GM13976 (cell line): ENCODE measurements around the gene PLCH2.
"Not testable (repeated sequence)": the region's sequence is repeated elsewhere in the genome, so short reads cannot be mapped to it uniquely, and the experiment has no call there.

Experiments
- DNase-seq: peaks from one replicate; pipeline ENCODE4 v3.0.0; 2012; ENCODE audit warnings: low spot score
- CTCF ChIP-seq: IDR thresholded peaks from 2 replicates; pipeline ENCODE4 v1.5.1; 2012; ENCODE audit warnings: borderline replicate concordance, mild to moderate bottlenecking; ENCODE audit not compliant: insufficient read depth; ENCODE audit errors: extremely low read depth, missing control alignments, control extremely low read depth
- in situ Hi-C: fragments of 300-500 bp; cut with MboI; formaldehyde crosslinking; loops from one replicate; pipeline ENCODE4 v1.12.0; 2022; ENCODE audit warnings: low sequenced_read_pairs, mixed read lengths, inconsistent platforms; ENCODE audit not compliant: unreplicated experiment

PLCH2 gene

GRCh38 chr1:2545754-2546514 lies 69.8 kb downstream of the PLCH2 start:
- TF ChIP-seq CTCF: no peak
- in situ Hi-C loops: loop anchor here (25.0 kb wide), 1 partner anchor 134 kb away; the partner anchor contains the start of gene PEX10
- peak; percentile 98 for DNase-seq

DNA sequence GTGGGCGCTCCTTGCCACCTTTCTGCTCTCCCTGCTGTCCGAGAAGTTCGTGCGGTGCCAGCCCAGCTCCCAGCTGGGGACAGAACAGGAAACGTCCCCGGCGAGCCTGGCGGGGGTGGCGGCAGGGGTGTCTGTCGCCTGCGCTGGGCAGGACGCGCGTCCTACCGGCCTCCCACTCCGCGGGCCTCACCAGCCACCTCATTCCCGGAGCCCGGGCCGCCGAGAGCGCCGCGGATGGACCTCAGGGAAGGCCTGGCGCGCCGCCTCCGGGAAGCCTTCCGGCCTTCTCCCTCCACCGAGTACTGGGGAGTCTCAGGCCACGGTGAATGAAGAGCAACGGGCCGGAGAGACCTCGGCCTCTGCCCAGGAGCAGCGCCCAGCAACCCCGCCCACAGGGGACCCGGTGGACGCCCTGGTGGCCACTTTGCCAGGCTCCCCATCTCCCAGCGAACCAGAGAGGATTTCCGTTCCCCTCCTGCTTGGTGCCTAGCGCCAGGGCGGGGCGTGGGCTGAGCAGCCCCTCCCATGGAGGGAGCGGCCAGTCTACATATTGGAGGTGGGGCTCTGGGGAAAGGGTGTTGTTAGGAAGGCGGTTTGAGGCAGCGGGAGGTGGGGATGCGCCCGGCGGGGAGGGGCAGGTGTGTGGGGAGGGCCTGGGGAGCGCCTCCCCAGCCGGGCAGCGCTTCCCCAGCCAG lies 70.6 kb downstream of the PLCH2 start:
- in situ Hi-C loops: loop anchor here (25.0 kb wide), 1 partner anchor 134 kb away; the partner anchor contains the start of gene PEX10
- TF ChIP-seq CTCF: no peak
- peak; percentile 90 for DNase-seq

DNA sequence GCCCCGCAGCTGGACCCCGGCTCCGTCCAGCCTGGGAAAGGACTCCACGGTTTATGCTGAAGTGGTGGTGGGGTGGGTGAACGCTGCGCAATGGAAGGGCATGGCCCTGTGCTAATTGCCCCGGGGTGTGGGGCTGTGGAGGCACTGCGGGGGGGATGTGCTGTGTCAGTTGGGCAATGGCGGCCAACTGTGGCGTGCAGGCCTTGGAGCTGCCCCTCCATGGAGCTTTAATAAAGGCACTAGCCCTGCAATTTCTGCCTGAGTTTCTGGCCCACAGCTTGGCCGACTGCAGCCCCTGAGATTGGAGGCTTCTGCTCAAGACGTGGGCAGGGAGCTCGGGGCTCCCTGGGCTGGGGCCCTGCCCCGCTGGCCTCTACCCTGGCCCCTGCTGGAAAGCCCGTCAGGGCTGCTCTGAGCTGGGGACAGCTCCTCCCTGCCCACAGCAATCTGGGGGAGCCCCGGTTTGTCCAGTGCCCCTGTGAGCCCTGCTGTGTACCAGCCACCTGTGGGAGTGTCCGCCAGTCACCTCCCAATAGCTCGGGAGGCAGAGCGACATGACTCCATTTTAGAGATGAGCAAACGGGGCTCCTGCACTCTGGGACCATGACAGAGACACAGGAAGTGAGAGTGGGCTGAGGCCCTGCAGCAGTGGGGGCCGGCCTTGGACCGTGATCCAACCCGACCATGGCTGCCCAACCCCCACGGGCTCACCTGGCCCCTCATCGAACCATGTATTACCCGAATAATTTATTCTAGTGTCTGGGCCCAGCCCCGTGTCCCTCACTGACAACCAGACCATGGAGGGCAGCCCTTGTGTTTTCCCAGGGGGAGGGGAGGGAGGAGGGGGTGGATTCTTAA lies 71.3 kb downstream of the PLCH2 start:
- in situ Hi-C loops: loop anchor here (25.0 kb wide), 1 partner anchor 135 kb away; the partner anchor contains the start of gene PEX10
- no peak for TF ChIP-seq CTCF
- DNase-seq: peak; percentile 77

- TF ChIP-seq CTCF: peak; percentile 92
- in situ Hi-C loops: loop anchor here (25.0 kb wide), 1 partner anchor 136 kb away; the partner anchor contains the start of gene PEX10
- DNase-seq: peak; percentile 75
These were observed 72.0 kb downstream of the PLCH2 start for GRCh38 chr1:2548068-2548589.

- not testable (repeated sequence) for DNase-seq
- in situ Hi-C loops: loop anchor here (25.0 kb wide), 1 partner anchor 137 kb away; the partner anchor contains the start of gene PEX10
These were observed 73.4 kb downstream of the PLCH2 start for GRCh38 chr1:2549367-2550029.

- DNase-seq, in situ Hi-C loops: not testable (repeated sequence)
These were observed 74.3 kb downstream of the PLCH2 start for GRCh38 chr1:2550309-2550861.

DNA sequence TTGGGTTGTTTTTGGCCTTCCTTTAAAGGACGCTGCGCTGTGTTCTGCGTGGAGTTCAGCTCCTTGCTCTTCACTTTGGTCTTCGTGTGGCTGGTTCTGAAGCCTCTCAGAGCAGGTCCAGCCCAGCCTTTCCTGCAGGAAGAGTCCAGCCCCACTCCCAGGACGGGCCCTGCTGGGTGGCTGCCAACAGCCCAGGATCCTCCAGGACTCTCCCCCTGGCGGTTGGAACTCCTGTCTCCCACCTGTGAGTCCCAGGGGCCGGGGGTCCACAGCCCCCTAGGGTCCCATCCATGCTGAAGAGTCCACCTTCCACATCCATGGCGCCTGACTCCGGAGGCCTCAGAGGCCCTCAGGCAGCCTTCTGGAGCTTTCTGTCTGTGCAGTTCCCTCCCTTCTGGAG lies 75.5 kb downstream of the PLCH2 start:
- in situ Hi-C loops, DNase-seq: not testable (repeated sequence)
